ENCODE results near the gene CYP27A1.

Gene CYP27A1

GRCh38 chr2:218744615-218745014 lies 37.3 kb upstream of the CYP27A1 start:
- TF ChIP-seq CTCF (IDR thresholded peaks at IDR 0.05; ENCODE audit: borderline replicate concordance, insufficient read depth, low read depth, low read length), result no peak
- H3K4me3 ChIP-seq (ENCODE audit: low read depth, low read length), result no peak overlapping the region

GRCh38 chr2:218745160-218745558 lies 36.8 kb upstream of the CYP27A1 start:
- no peak overlapping the region for H3K4me3 ChIP-seq (ENCODE audit: low read depth, low read length)
- no peak for TF ChIP-seq CTCF (IDR thresholded peaks at IDR 0.05; ENCODE audit: borderline replicate concordance, insufficient read depth, low read depth, low read length)

GRCh38 chr2:218745559-218746469 lies 36.1 kb upstream of the CYP27A1 start:
- no peak overlapping the region for H3K4me3 ChIP-seq (ENCODE audit: low read depth, low read length)
- no peak for TF ChIP-seq CTCF (IDR thresholded peaks at IDR 0.05; ENCODE audit: borderline replicate concordance, insufficient read depth, low read depth, low read length)

GRCh38 chr2:218746470-218746795 lies 35.5 kb upstream of the CYP27A1 start:
- H3K4me3 ChIP-seq (ENCODE audit: low read depth, low read length), result no peak overlapping the region

GRCh38 chr2:218746960-218747359 lies 35.0 kb upstream of the CYP27A1 start:
- H3K4me3 ChIP-seq (ENCODE audit: low read depth, low read length), result no peak overlapping the region
- TF ChIP-seq CTCF (IDR thresholded peaks at IDR 0.05; ENCODE audit: borderline replicate concordance, insufficient read depth, low read depth, low read length), result no peak

More at GRCh38 chr2:218746470-218746795, 35.5 kb upstream of the CYP27A1 start:
- TF ChIP-seq CTCF (IDR thresholded peaks at IDR 0.05; ENCODE audit: borderline replicate concordance, insufficient read depth, low read depth, low read length), result no peak

GRCh38 chr2:218748741-218749441 lies 33.1 kb upstream of the CYP27A1 start:
- no peak for TF ChIP-seq CTCF (IDR thresholded peaks at IDR 0.05; ENCODE audit: borderline replicate concordance, insufficient read depth, low read depth, low read length)
- no peak overlapping the region for H3K4me3 ChIP-seq (ENCODE audit: low read depth, low read length)
